ENCODE data around the gene MANEA. TPM values are rescaled to one million over a fixed set of nuclear protein-coding genes. Genes with fewer than 3 reads are reported as not detected.

Gene MANEA
- total RNA-seq, 2 experiments from 2014 or later: 19.9 to 20.3 TPM

- POLR2A ChIA-PET: no interaction called here
Measured at GRCh38 chr6:95593025-95593424, 15.7 kb downstream of the MANEA start.

GRCh38 chr6:95596021-95596420, 18.7 kb downstream of the MANEA start:
- Mint-ChIP-seq H3K27ac (no peak overlapping the region), H3K9me3 (ENCODE audit: insufficient read depth) (peaks cover 7% of the 10 kb centered on the region), H3K4me1 (ENCODE audit: low read depth) (peaks cover 8% of the 10 kb centered on the region), H3K27me3 (ENCODE audit: low read depth) (no peaks in the 10 kb centered on the region), H3K4me3 (no peak overlapping the region), H3K36me3 (ENCODE audit: low read depth) (peaks cover 36% of the 10 kb centered on the region)
- CTCF ChIA-PET: no interaction called here
- no peak for DNase-seq
- ATAC-seq: no peak
- POLR2A ChIA-PET: no interaction called here

More at GRCh38 chr6:95593025-95593424, 15.7 kb downstream of the MANEA start:
- no peaks in the 10 kb centered on the region for H3K27me3 Mint-ChIP-seq (ENCODE audit: low read depth)
- H3K4me1 Mint-ChIP-seq (ENCODE audit: low read depth): peaks cover 7% of the 10 kb centered on the region
- DNase-seq: no peak
- H3K36me3 Mint-ChIP-seq (ENCODE audit: low read depth): peaks cover 33% of the 10 kb centered on the region
- no peak overlapping the region for H3K27ac Mint-ChIP-seq
- CTCF ChIA-PET: no interaction called here
- no peak for ATAC-seq
- H3K4me3 Mint-ChIP-seq: no peak overlapping the region
- peaks cover 7% of the 10 kb centered on the region for H3K9me3 Mint-ChIP-seq (ENCODE audit: insufficient read depth)

GRCh38 chr6:95599706-95600105, 22.4 kb downstream of the MANEA start:
- Mint-ChIP-seq H3K27me3 (ENCODE audit: low read depth) (no peaks in the 10 kb centered on the region), H3K36me3 (ENCODE audit: low read depth) (peaks cover 18% of the 10 kb centered on the region), H3K4me3 (no peak overlapping the region), H3K4me1 (ENCODE audit: low read depth) (peaks cover 8% of the 10 kb centered on the region), H3K9me3 (ENCODE audit: insufficient read depth) (no peaks in the 10 kb centered on the region), H3K27ac (no peak overlapping the region)
- CTCF ChIA-PET: interaction anchor here (0.9 kb wide), 1 partner anchor 13 kb away, joined by 3 read pairs; no protein-coding TSS in a partner anchor
- DNase-seq: no peak
- POLR2A ChIA-PET: interaction anchor here (0.7 to 0.9 kb wide), 2 partner anchors 22 to 1638 kb away, joined by 3 to 4 read pairs; partner anchors contain the start of gene MANEA
- ATAC-seq: no peak

DNA sequence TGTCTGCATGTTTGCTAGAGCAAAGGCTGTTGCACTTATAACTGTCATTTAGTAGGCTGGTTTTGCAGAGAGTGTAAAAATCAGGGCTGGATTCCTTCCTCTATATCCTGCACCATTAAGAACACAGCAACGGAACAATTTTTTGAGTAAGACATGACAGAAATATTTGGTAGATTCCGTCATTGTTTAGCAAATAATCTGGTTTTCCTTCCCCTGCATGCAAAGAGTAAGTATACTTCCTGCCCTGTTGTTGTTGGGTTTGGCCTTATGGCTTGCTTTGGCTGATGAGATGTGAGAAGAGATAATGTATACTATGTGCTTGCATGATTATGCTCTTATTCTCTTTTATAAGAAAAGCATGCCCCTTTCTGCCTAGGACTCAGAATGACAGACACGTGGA, 23.8 kb downstream of the MANEA start:
- ATAC-seq: no peak
- POLR2A ChIA-PET: no interaction called here
- Mint-ChIP-seq H3K4me3 (no peak overlapping the region), H3K36me3 (ENCODE audit: low read depth) (peaks cover 24% of the 10 kb centered on the region), H3K4me1 (ENCODE audit: low read depth) (peaks cover 8% of the 10 kb centered on the region), H3K9me3 (ENCODE audit: insufficient read depth) (no peaks in the 10 kb centered on the region), H3K27me3 (ENCODE audit: low read depth) (no peaks in the 10 kb centered on the region), H3K27ac (no peak overlapping the region)
- CTCF ChIA-PET: no interaction called here
- no peak for DNase-seq

DNA sequence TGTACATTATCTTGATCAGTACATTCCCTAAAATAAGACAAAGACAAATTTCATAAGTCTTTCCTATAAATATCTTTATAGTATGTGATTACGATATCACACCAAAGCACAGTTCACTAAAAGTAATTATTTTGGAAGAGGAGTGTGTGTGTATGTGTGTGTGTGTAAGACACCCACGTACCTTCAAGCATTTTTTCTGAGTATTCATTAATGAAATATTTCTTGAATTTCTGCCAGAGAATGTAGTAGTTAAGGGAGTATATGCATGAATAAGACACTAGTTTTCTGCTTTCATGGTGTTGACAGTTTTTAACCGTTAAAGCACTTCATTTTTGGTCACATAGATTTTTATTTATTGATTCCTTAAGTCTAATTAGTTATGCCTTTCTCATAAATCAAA, 36.8 kb downstream of the MANEA start:
- Mint-ChIP-seq H3K9me3 (ENCODE audit: insufficient read depth) (no peaks in the 10 kb centered on the region), H3K4me1 (ENCODE audit: low read depth) (no peaks in the 10 kb centered on the region), H3K27ac (no peak overlapping the region), H3K36me3 (ENCODE audit: low read depth) (no peaks in the 10 kb centered on the region), H3K27me3 (ENCODE audit: low read depth) (peaks cover 4% of the 10 kb centered on the region), H3K4me3 (no peak overlapping the region)
- ChIA-PET POLR2A (no interaction called here), CTCF (no interaction called here)
- no peak for ATAC-seq
- DNase-seq: no peak

DNA sequence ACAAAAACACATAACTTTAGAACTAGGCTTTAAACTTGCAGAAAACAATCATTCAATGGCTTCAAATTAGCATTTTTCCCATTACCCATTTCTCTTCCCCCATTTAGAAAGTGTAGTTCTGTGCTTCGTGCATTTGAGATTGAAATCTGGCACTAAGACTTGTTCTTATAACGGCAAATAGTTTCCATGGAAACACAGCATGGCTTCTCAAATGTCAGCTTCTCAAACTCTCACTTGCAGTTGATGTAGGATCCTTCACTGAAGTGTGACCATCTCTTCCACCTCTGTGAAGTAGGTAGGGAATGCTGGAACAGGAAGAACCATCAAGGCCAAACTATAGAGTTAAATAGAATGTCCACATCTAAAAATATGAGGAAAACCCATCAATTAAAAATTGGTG, 52.2 kb downstream of the MANEA start:
- DNase-seq (no peak), ATAC-seq (no peak)
- Mint-ChIP-seq H3K4me1 (ENCODE audit: low read depth) (no peaks in the 10 kb centered on the region), H3K9me3 (ENCODE audit: insufficient read depth) (peaks cover 4% of the 10 kb centered on the region), H3K36me3 (ENCODE audit: low read depth) (no peaks in the 10 kb centered on the region), H3K4me3 (no peak overlapping the region), H3K27ac (no peak overlapping the region), H3K27me3 (ENCODE audit: low read depth) (peaks cover 3% of the 10 kb centered on the region)
- CTCF ChIA-PET: no interaction called here
- POLR2A ChIA-PET: no interaction called here

GRCh38 chr6:95636552-95637431, 59.5 kb downstream of the MANEA start:
- H3K27me3 Mint-ChIP-seq (ENCODE audit: low read depth): no peaks in the 10 kb centered on the region
- no peaks in the 10 kb centered on the region for H3K9me3 Mint-ChIP-seq (ENCODE audit: insufficient read depth)
- POLR2A ChIA-PET: no interaction called here
- no peaks in the 10 kb centered on the region for H3K4me1 Mint-ChIP-seq (ENCODE audit: low read depth)
- H3K4me3 Mint-ChIP-seq: no peak overlapping the region
- H3K27ac Mint-ChIP-seq: no peak overlapping the region
- CTCF ChIA-PET: no interaction called here
- ATAC-seq (no peak), DNase-seq (no peak)
- no peaks in the 10 kb centered on the region for H3K36me3 Mint-ChIP-seq (ENCODE audit: low read depth)

- DNase-seq (no peak), ATAC-seq (no peak)
- no peaks in the 10 kb centered on the region for H3K4me1 Mint-ChIP-seq (ENCODE audit: low read depth)
- ChIA-PET CTCF (no interaction called here), POLR2A (no interaction called here)
- no peaks in the 10 kb centered on the region for H3K27me3 Mint-ChIP-seq (ENCODE audit: low read depth)
- H3K27ac Mint-ChIP-seq: no peak overlapping the region
- no peak overlapping the region for H3K4me3 Mint-ChIP-seq
- no peaks in the 10 kb centered on the region for H3K9me3 Mint-ChIP-seq (ENCODE audit: insufficient read depth)
- H3K36me3 Mint-ChIP-seq (ENCODE audit: low read depth): no peaks in the 10 kb centered on the region
Measured at GRCh38 chr6:95648636-95649035, 71.3 kb downstream of the MANEA start.

DNA sequence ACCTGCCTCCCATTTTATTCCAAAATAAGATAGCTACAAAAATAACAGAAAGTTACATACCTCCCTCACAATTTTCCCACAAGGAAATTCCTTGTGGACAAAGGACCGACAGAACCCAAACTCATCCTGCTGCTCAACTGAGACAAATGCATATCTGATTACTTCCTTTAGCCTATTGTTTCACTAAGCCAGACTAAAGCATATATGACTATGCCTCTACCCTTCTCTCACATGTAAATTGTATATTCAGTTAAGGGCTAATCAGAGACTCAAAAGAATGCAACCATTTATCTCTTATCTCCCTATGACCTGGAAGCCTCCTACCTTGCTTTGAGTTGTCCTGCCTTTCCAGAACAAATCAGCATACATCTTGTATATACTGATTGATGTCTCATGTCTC, 72.1 kb downstream of the MANEA start:
- ATAC-seq: no peak
- POLR2A ChIA-PET: no interaction called here
- H3K4me1 Mint-ChIP-seq (ENCODE audit: low read depth): no peaks in the 10 kb centered on the region
- H3K36me3 Mint-ChIP-seq (ENCODE audit: low read depth): no peaks in the 10 kb centered on the region
- CTCF ChIA-PET: no interaction called here
- H3K4me3 Mint-ChIP-seq: no peak overlapping the region
- no peak for DNase-seq
- H3K27ac Mint-ChIP-seq: no peak overlapping the region
- no peaks in the 10 kb centered on the region for H3K27me3 Mint-ChIP-seq (ENCODE audit: low read depth)
- H3K9me3 Mint-ChIP-seq (ENCODE audit: insufficient read depth): no peaks in the 10 kb centered on the region

DNA sequence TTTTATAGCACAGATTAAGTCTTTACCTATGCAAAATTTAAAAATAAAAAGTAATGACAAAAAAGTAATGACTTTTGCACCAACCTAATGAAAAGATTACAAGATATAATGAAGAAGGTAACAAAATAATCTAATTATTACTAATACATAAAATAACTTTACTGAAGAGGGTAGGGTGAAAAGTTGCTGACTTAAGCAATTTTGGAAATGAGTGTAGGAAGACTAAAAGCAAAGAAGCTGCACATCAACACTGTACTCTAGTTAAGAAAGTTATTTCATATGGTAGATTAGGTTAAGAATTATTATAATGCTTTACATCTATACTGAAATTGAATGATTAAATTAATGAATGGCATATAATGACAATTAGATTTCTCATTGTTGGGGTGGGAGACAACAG, 76.8 kb downstream of the MANEA start:
- no peaks in the 10 kb centered on the region for H3K27me3 Mint-ChIP-seq (ENCODE audit: low read depth)
- no peak overlapping the region for H3K4me3 Mint-ChIP-seq
- no peak overlapping the region for H3K27ac Mint-ChIP-seq
- H3K9me3 Mint-ChIP-seq (ENCODE audit: insufficient read depth): no peaks in the 10 kb centered on the region
- ATAC-seq (no peak), DNase-seq (no peak)
- no peaks in the 10 kb centered on the region for H3K4me1 Mint-ChIP-seq (ENCODE audit: low read depth)
- ChIA-PET POLR2A (no interaction called here), CTCF (no interaction called here)
- no peaks in the 10 kb centered on the region for H3K36me3 Mint-ChIP-seq (ENCODE audit: low read depth)

- Mint-ChIP-seq H3K27me3 (ENCODE audit: low read depth) (no peaks in the 10 kb centered on the region), H3K27ac (no peak overlapping the region), H3K36me3 (ENCODE audit: low read depth) (no peaks in the 10 kb centered on the region), H3K4me1 (ENCODE audit: low read depth) (no peaks in the 10 kb centered on the region), H3K4me3 (no peak overlapping the region), H3K9me3 (ENCODE audit: insufficient read depth) (no peaks in the 10 kb centered on the region)
- POLR2A ChIA-PET: no interaction called here
- ATAC-seq (no peak), DNase-seq (no peak)
- CTCF ChIA-PET: no interaction called here
Measured at GRCh38 chr6:95658886-95659285, 81.6 kb downstream of the MANEA start.

Data from activated CD8-positive, alpha-beta T cell treated with anti-CD3 and anti-CD28 coated beads, Interleukin-2, amount 10 ng/mL, durations not matched to agents 7 days and 5 days (primary cell).